ENCODE data around the gene ADORA1. TPM values are rescaled to one million over a fixed set of nuclear protein-coding genes. Genes with fewer than 3 reads are reported as not detected.

The ADORA1 gene
- total RNA-seq, 4 donors from 2014 or later = 0.64 to 1.7 (median 0.66) TPM; not detected in 1

GRCh38 chr1:203176273-203177035, 48.9 kb downstream of the ADORA1 start:
- Histone ChIP-seq H3K27ac (no peak overlapping the region), H3K4me1 (peaks cover 0 to 34% (median 6%) of the 10 kb centered on the region in 3 donors), H3K9me3 (no peaks in the 10 kb centered on the region), H3K4me3 (no peak overlapping the region), H3K27me3 (peaks cover 0 to 13% (median 0%) of the 10 kb centered on the region in 4 donors), H3K36me3 (no peaks in the 10 kb centered on the region)
- intact Hi-C loops (cut with DNase I) = no loop called here
- TF ChIP-seq CTCF (IDR thresholded peaks at IDR 0.05) (no peak), POLR2A (IDR thresholded peaks at IDR 0.05) (no peak)
- WGBS, 2 donors = 85 to 92% methylated on average over 4 of the region's 9 CpGs
- no peak for DNase-seq

- Histone ChIP-seq H3K27me3 (peaks cover 0 to 7% (median 0%) of the 10 kb centered on the region in 4 donors), H3K4me3 (no peak overlapping the region), H3K4me1 (peaks cover 0 to 34% (median 6%) of the 10 kb centered on the region in 3 donors), H3K36me3 (no peaks in the 10 kb centered on the region), H3K27ac (peak overlapping the region in 1 of 4 donors; percentile 25), H3K9me3 (no peaks in the 10 kb centered on the region)
- WGBS, 2 donors = 87 to 88% methylated on average over 6 of the region's 6 CpGs
- no peak for DNase-seq
- intact Hi-C loops (cut with DNase I) = no loop called here
- no peak for TF ChIP-seq POLR2A (IDR thresholded peaks at IDR 0.05)
- TF ChIP-seq CTCF (IDR thresholded peaks at IDR 0.05) = no peak
These were observed 49.5 kb downstream of the ADORA1 start for GRCh38 chr1:203177036-203177405.

- H3K36me3 ChIP-seq = no peaks in the 10 kb centered on the region
- intact Hi-C loops (cut with DNase I) = no loop called here
- H3K27me3 ChIP-seq = peaks cover 0 to 5% (median 0%) of the 10 kb centered on the region in 4 donors
- no peaks in the 10 kb centered on the region for H3K9me3 ChIP-seq
- peak overlapping the region in 1 of 4 donors; percentile 25 for H3K27ac ChIP-seq
- TF ChIP-seq POLR2A (IDR thresholded peaks at IDR 0.05) = no peak
- 52 to 75% methylated on average over 6 of the region's 9 CpGs for WGBS, 2 donors
- no peak for DNase-seq
- peaks cover 0 to 32% (median 6%) of the 10 kb centered on the region in 3 donors for H3K4me1 ChIP-seq
- H3K4me3 ChIP-seq = no peak overlapping the region
These were observed 50.0 kb downstream of the ADORA1 start for GRCh38 chr1:203177470-203178039.

- intact Hi-C loops (cut with DNase I) = no loop called here
- Histone ChIP-seq H3K27me3 (peaks cover 0 to 5% (median 0%) of the 10 kb centered on the region in 4 donors), H3K9me3 (no peaks in the 10 kb centered on the region), H3K27ac (no peak overlapping the region), H3K4me3 (no peak overlapping the region), H3K4me1 (peaks cover 0 to 28% (median 6%) of the 10 kb centered on the region in 3 donors), H3K36me3 (no peaks in the 10 kb centered on the region)
- no peak for DNase-seq
- WGBS, 2 donors = 33 to 43% methylated on average over 1 to 3 of the region's 5 CpGs
- TF ChIP-seq CTCF (IDR thresholded peaks at IDR 0.05) (no peak), POLR2A (IDR thresholded peaks at IDR 0.05) (no peak)
These were observed 50.6 kb downstream of the ADORA1 start for GRCh38 chr1:203178083-203178482.

DNA sequence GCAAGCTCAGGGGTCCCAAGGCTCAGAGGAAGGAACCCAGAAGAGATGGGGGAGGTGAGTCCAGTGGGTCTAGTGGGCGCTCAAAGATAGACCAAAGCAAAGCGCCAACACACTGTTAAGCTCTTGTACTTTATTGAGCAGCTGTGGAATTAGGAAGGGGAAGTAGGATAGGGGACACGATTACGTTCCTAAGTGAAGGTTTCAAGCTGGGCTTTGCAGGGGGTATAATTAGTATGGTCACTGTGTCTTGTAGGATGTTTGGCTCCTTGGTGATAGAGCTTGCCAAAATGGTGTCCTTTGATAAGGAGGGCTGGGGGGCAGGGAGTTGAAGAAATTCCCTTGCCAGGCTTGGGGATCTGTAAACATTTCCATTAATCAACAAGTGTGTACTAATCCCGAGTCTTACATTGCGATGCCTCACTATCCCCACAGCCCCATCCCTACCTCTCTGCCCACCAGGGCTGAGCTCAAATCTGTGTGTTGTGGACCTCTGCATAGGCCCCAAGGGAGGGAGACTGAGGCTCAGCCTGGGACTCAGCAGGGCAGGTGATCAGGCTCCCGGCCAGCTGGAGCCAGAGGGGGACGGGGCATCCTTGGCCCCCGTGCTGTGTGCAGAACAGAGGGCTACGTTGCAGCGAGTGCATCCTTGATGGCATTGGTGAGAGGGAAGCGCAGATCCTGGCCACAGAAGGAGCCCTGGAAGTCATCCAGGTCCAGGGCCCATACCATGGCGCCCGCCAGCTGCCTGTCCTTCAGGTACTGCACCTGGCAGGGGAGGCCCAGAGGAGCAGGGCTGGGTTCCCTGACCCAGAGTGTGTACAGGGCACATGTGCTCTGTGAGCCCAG, 51.5 kb downstream of the ADORA1 start:
- Histone ChIP-seq H3K27me3 (peaks cover 0 to 5% (median 0%) of the 10 kb centered on the region in 4 donors), H3K9me3 (no peaks in the 10 kb centered on the region), H3K36me3 (no peaks in the 10 kb centered on the region), H3K4me1 (peaks cover 0 to 28% (median 6%) of the 10 kb centered on the region in 3 donors), H3K4me3 (no peak overlapping the region), H3K27ac (no peak overlapping the region)
- TF ChIP-seq CTCF (IDR thresholded peaks at IDR 0.05) (no peak), POLR2A (IDR thresholded peaks at IDR 0.05) (no peak)
- no peak for DNase-seq
- intact Hi-C loops (cut with DNase I) = no loop called here
- 91 to 92% methylated on average over 6 to 9 of the region's 14 CpGs for WGBS, 2 donors

Measured in esophagus squamous epithelium (tissue), 5 donors.